M059J (cell line): ENCODE data around the gene NINJ1. TPM values are rescaled to one million over a fixed set of nuclear protein-coding genes. Genes with fewer than 3 reads are reported as not detected.
A peak's percentile ranks its signal among the peaks of the same experiment; 100 is the strongest.

Source experiments
- DNase-seq: peaks from one replicate; pipeline ENCODE4 v3.0.0-alpha.2; 2012; ENCODE audit warnings: low read depth
- total RNA-seq: library from RNA; depleted of rRNA; stranded (reverse); fragments of >200 nt; shearing (Covaris generic); gene quantifications from 2 replicates; pipeline ENCODE4 v1.2.3, GENCODE V29; 2014; rRNA removed

The NINJ1 gene
- total RNA-seq, 1 experiment from 2014 or later, result 151 TPM

GRCh38 chr9:93087971-93088655 lies 45.9 kb downstream of the NINJ1 start:
- DNase-seq, result no peak

DNA sequence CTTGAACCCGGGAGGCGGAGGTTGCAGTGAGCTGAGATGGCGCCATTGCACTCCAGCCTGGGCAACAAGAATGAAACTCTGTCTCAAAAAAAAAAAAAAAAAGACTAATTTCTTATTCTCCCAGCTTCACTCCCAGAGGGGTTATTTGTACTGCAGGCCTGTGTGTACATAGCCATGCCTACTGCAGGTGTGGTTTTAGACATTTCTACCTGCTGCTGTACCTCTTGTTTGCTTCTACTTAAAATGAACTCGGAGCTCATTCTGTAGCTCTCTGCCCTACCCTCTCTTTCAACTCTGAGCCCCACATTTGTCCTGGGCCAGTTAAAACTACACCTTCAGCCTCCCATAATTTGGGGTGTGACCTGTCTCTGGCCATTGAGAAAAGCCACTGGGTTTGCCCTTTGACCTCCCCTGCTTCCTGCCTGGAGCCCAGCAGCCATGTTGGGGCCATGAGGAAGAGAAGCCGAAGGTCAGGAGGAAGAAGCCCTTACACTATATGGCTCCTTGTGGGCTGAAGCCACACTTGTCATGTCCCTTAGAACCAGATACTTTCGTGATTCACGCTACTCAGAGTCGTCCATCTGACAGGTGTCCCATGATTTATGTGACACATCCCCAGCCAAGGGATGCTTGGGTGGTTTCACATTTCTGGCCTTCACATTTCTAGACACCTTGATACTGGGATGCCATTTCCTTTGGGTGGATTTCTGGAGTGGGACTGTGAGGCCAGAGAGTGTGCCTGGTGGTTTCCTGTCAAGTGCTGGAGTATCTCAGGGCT lies 47.4 kb downstream of the NINJ1 start:
- DNase-seq, result no peak

GRCh38 chr9:93085676-93086075 lies 48.4 kb downstream of the NINJ1 start:
- DNase-seq, result no peak

- no peak for DNase-seq
Observed at GRCh38 chr9:93084471-93084881, 49.6 kb downstream of the NINJ1 start.

DNA sequence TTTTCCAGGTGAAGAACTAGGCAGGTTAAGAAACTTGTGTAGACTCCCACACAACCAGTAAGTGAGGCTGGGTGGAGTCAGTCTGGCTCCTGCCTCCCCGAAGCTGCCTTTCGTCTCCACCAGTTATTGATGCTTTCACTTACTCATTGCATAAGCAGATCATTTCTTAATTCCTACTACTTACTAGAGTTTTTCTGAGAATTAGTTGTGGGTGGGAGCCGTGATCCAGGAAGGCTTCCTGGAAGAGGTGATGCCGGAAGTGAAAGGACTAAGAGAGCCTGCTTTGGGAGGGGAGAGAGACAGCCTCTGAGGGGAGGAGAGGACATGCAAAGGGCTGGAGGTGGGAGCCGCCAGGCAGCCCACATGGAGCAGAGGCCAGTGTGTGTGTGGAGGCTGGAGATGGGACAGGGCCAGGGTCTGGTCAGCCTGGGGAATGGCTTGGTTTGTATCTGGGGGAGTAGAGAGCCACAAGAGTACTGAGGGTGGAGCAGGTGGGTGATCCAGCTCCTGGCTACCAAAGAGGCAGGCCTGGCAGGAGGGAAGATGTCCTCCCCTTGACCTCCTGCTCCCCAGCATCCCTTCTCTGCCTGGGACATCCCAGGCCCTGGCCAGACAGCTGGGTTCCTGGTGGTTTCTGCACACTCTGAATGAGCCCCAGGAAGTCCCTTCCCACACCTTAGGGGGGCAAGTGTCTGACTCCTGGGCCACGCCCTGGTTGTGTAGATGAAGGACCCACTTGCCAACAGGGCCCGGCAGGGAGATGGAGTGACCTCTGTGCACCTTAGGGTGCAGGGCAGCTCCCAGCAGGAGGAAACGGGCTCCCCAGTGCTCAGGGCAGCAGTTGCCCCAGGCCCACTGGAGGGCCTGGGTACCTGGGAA lies 50.2 kb downstream of the NINJ1 start:
- DNase-seq, result no peak

DNA sequence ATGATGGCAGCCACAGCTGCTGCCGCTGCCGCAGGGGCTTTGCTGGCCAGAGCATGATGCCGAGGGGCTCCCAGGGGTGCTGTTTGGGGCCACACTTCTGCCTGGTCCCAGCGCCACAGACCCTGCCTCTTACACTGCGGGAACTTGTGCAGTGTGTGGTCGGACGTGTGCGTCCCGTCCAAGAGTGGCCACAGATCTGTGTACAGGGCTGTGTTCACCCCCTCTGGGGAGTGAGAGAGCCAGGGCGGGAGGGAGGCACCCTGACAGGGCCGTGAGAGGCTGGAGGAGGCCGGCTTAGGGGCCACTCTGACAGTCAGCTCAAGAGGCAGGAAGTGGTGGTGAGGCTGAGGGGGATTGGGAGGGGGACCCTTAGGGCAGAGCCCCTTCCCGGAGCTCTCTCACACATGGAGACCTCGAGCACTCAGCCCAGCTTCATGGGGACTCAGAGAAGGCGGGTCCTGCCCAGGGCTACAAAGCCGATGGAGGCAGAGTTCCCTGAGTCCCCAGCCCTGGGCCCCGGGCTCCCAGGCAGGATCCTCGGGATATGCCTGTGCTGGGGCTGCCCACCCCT lies 51.1 kb downstream of the NINJ1 start:
- no peak for DNase-seq

- DNase-seq, result peak; percentile 91
Observed at GRCh38 chr9:93081931-93082330, 52.1 kb downstream of the NINJ1 start.

DNA sequence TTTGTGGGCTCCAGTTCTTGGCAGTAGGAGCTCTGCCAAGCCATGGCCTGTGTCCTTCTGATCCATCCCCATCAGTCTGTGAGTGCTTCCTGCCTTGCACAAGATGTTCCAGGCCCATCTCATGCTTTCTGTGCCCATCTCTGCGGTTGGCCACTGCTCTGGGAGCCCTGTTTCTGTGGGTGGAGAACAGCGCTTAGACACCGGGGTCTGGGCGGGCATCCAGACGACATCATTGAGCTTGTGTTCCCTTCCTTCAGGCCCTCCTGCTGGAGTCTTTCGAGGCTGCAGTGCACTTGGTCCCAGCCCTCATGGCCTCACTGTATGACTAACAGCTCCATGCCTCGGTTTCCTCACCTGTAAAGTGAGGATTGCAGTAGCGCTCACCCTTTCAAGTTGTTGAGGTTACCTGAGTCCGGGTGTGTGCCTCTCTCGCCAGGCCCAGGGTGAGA lies 52.9 kb downstream of the NINJ1 start:
- DNase-seq, result no peak

GRCh38 chr9:93080406-93080805 lies 53.6 kb downstream of the NINJ1 start:
- no peak for DNase-seq

GRCh38 chr9:93079371-93079770 lies 54.7 kb downstream of the NINJ1 start:
- no peak for DNase-seq

GRCh38 chr9:93077811-93078210 lies 56.2 kb downstream of the NINJ1 start:
- no peak for DNase-seq

- no peak for DNase-seq
Observed at GRCh38 chr9:93077367-93077766, 56.7 kb downstream of the NINJ1 start.

DNA sequence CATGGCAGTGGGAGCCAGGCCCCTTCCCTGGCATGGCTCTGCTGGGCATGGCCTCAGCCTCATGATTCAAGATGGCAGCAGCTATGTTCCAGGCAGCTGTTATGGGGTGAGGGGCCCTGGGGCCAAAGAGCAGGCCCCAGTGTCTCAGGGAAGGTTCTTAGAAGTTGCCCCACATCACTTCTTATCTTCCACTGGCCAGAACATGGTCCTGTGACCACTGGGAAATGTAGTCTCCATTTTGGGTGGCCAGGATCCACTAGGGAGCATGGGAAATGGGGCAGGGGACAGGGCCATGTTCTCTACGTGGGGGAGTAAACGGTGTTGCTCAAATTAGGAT lies 57.3 kb downstream of the NINJ1 start:
- DNase-seq, result no peak

- DNase-seq, result no peak
Observed at GRCh38 chr9:93076101-93076791, 57.8 kb downstream of the NINJ1 start.

- DNase-seq, result peak; percentile 56
Observed at GRCh38 chr9:93072383-93072795, 61.7 kb downstream of the NINJ1 start.

Other genes with a start within 250 kb of the NINJ1 start
- 0.20 TPM in 1 of 2 replicates, not detected in the other for gene FGD3, start 186.7 kb downstream of the NINJ1 start, total RNA-seq
- gene SUSD3, start 75.5 kb downstream of the NINJ1 start, total RNA-seq, result 0.12 and 1.4 TPM in 2 replicates
- 85.7 and 88.4 TPM in 2 replicates for gene CARD19, start 38.0 kb downstream of the NINJ1 start, total RNA-seq
- gene WNK2, start 49.9 kb upstream of the NINJ1 start, total RNA-seq, result 0.02 TPM in 1 of 2 replicates, not detected in the other